Stimulated activated naive CD8-positive, alpha-beta T cell treated with anti-CD3 and anti-CD28 coated beads, Interleukin-15, Interleukin-2, amounts not matched to agents 100 ng/mL and 50 ng/mL, for 24 hours (primary cell): Measurements from ENCODE around the gene PAXX.
"Not testable (repeated sequence)": the region's sequence is repeated elsewhere in the genome, so short reads cannot be mapped to it uniquely, and the experiment has no call there.

Source experiments
- H3K27ac Mint-ChIP-seq: one replicate; pipeline ENCODE4 v1.8.0; 2021; ENCODE audit warnings: mild to moderate bottlenecking, mixed read lengths
- H3K27me3 Mint-ChIP-seq: one replicate; pipeline ENCODE4 v1.8.0; 2021; ENCODE audit warnings: mixed read lengths
- H3K36me3 Mint-ChIP-seq: one replicate; pipeline ENCODE4 v1.8.0; 2021; ENCODE audit warnings: low read depth, mixed read lengths
- H3K4me1 Mint-ChIP-seq: one replicate; pipeline ENCODE4 v1.8.0; 2021; ENCODE audit warnings: low read depth, mixed read lengths
- H3K4me3 Mint-ChIP-seq: one replicate; pipeline ENCODE4 v1.8.0; 2021; ENCODE audit warnings: mild to moderate bottlenecking, mixed read lengths
- H3K9me3 Mint-ChIP-seq: one replicate; pipeline ENCODE4 v1.8.0; 2021; ENCODE audit warnings: mixed read lengths

Gene PAXX

DNA sequence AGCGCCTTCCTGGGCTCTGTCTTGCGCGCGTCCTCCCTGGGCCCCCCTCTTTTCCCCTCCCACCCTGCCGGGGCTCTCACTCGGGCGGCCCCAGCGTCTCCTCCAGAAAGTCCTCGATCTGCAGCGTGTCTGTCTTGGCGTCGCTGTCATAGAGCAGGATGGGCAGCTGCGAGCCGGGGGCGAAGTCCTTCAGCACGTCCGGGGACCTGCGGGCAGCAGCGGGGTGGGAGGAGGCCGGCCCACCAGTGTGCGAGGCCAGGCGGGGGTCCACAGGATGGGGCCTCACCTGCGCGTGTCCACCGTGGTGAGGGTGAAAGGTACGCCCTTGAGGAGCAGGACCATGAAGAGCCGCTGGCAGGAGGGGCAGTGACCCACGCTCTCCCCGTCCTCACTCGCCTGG, 3.1 kb downstream of the PAXX start:
- Mint-ChIP-seq H3K36me3 (no peaks in the 10 kb centered on the region), H3K27ac (no peak overlapping the region), H3K4me3 (no peak overlapping the region), H3K4me1 (peaks cover 51% of the 10 kb centered on the region), H3K27me3 (no peaks in the 10 kb centered on the region), H3K9me3 (no peaks in the 10 kb centered on the region)

DNA sequence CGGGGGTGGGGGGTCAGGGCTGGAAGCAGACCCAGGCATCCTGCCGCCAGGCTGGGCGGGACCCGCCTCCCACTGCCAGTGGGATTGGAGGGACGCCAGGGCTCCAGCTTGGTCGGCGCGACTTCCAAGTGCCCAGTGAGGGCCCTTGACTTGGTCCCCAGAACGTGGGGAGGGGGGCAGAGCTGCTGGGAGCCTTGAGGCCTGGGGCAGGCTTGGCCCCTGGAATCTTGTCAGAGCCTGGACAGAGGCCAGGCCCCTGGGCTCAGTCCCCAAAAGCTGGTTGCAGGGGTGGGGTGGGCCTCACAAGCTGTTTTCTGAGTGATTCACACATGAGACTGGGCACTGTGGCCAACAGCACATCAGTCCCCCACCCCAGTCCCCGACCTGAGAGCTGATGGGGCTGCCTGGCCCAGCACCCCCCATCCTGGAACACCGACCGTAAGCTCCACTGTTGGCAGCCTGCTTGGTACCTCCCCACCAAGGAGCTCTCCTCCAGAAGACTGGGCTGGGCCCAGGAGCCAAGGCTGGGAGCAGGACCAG, 3.6 kb downstream of the PAXX start:
- Mint-ChIP-seq H3K36me3 (no peaks in the 10 kb centered on the region), H3K9me3 (no peaks in the 10 kb centered on the region), H3K27me3 (no peaks in the 10 kb centered on the region), H3K4me3 (peak overlapping the region; percentile 10), H3K27ac (no peak overlapping the region), H3K4me1 (peaks cover 55% of the 10 kb centered on the region)

DNA sequence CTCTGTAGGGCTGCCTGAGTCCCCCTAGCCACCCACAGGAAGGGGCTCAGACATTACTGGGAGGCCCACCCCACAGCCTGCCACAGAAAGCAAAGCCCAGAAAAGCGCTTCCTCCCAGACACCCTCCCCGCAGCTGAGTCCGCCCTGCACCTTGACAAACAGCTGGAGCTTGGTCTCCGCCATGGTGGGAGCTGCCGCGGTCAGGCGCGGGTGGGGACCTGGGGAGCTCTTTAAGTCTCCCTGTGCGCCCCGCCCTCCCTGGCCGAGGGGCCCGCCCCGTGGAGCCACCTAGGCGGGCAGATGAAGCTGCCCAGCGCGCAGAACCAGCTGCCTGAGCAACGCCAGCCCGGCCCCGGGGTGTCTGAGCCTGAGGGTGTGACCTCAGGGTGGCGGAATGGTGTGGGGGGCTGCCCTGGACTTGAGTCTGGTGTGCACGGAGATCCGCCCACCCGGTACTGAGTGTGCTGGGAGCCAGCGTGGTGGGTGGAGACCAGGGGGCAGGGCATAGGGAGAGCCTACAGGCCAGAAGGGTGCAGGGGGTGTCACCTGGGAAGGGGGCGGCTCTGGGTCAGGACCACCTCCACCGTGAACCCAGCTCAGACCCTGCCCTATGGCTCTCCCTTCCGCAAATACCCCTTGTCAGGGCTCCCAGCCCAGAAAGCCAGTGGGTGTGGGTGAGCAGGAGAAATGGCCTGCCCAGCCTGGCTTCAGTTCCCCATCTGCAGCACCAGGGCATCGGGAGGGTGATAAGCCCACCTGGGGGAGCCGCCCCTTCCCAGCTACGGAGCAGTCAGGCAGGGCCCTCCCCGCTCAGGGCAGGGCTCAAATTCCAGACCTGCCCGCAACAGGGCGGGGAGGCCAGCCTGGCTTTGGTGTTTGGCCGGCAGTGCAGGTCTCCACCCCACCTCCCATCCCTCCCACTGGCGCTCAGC, 4.4 kb downstream of the PAXX start, which contains the start of gene CLIC3:
Gene CLIC3, minus strand, starts transcription at position 208 of the 932 bp plus-strand sequence. Its CDS starts 25 bp downstream, at position 183.
- no peaks in the 10 kb centered on the region for H3K9me3 Mint-ChIP-seq
- no peaks in the 10 kb centered on the region for H3K36me3 Mint-ChIP-seq

DNA sequence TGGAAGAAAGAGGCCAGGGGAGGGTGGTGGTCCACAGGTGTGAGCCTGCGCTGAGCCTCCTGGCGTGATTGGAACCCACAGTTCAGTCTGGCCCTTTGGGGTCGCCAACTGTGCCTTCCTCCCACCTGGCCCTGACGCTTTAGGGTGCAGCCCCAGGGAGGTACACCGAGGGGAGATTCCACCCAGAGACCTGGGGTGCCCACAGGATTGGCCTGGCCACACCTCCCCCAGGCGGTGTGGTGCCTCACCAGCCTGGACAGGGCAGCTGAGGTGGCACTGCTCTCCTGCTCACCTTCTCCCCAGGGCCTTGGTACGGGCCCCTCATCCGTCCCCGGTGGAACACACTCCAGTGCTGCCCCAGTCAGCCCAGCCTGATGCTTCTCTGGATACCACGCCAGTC, 5.1 kb downstream of the PAXX start:
- Mint-ChIP-seq H3K27ac (no peak overlapping the region), H3K4me3 (peak overlapping the region; percentile 43), H3K9me3 (no peaks in the 10 kb centered on the region), H3K36me3 (no peaks in the 10 kb centered on the region), H3K27me3 (no peaks in the 10 kb centered on the region), H3K4me1 (peaks cover 49% of the 10 kb centered on the region)

More for the DNA sequence above, 4.4 kb downstream of the PAXX start, which contains the start of gene CLIC3:
- H3K27ac Mint-ChIP-seq: no peak within 1 kb of the TSS
- H3K4me3 Mint-ChIP-seq: peak within 1 kb of the TSS; percentile 10
- no peaks in the 10 kb centered on the region for H3K27me3 Mint-ChIP-seq
- peaks cover 51% of the 10 kb centered on the region for H3K4me1 Mint-ChIP-seq

DNA sequence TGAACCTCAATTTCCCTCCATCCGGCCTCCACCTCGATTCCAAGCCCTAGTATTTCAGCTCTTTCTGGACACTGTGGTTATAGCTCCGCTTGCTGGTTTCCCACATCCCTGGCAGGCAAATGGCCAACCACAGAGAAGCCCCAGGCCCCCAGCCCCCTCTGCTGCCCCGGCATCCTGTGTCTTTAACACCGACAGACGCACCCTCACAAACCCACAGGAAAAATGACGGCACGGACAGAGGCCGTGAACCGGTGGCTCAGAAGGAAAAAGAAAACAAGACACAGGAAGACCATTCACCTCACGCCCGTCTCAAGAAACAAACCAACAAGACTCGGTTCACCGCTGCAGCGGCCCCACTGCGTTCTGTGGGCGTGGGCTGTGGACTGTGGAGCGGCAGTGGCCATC, 5.6 kb downstream of the PAXX start:
- Mint-ChIP-seq H3K27me3 (no peaks in the 10 kb centered on the region), H3K36me3 (no peaks in the 10 kb centered on the region), H3K4me1 (peaks cover 49% of the 10 kb centered on the region), H3K4me3 (peak overlapping the region; percentile 43), H3K27ac (peak overlapping the region; percentile 68), H3K9me3 (no peaks in the 10 kb centered on the region)

DNA sequence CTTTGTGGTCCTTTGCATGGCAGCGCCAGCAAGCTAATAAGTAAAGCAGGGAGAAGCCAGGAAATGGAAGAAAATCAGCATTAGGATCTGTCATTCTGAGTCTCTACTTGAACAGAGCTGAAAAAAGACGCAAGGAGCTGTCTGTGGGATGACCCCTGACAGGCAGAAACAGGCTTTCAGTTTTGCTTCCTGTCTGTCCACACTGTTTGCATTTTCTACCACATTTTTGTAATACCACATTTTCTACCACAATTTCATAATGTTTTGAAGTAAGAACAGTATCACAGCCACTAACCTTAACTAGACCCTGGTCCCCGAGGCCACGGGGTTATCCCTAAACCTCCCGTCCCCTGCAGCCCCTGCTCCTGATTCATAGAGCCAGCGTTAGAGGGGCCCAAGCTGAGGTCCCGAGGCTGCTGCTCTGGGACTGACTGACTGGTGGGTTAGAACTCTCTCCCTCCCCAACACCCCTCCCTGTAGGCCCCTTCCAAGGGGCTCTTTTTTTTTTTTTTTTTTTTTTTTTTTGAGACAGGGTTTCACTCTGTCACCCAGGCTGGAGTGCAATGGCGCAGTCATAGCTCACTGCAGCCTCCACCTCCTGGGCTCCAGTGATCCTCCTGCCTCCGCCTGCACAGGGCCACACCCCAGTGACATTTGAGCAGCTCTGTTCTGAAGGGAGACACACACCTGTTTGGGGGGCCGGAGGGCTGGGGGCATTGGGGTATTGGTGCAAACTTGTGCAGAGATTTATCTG, 8.1 kb downstream of the PAXX start:
- H3K9me3 Mint-ChIP-seq: no peaks in the 10 kb centered on the region
- H3K4me1 Mint-ChIP-seq: peaks cover 39% of the 10 kb centered on the region
- H3K27ac Mint-ChIP-seq: peak overlapping the region; percentile 83
- H3K36me3 Mint-ChIP-seq: no peaks in the 10 kb centered on the region
- H3K27me3 Mint-ChIP-seq: no peaks in the 10 kb centered on the region
- H3K4me3 Mint-ChIP-seq: peak overlapping the region; percentile 61

DNA sequence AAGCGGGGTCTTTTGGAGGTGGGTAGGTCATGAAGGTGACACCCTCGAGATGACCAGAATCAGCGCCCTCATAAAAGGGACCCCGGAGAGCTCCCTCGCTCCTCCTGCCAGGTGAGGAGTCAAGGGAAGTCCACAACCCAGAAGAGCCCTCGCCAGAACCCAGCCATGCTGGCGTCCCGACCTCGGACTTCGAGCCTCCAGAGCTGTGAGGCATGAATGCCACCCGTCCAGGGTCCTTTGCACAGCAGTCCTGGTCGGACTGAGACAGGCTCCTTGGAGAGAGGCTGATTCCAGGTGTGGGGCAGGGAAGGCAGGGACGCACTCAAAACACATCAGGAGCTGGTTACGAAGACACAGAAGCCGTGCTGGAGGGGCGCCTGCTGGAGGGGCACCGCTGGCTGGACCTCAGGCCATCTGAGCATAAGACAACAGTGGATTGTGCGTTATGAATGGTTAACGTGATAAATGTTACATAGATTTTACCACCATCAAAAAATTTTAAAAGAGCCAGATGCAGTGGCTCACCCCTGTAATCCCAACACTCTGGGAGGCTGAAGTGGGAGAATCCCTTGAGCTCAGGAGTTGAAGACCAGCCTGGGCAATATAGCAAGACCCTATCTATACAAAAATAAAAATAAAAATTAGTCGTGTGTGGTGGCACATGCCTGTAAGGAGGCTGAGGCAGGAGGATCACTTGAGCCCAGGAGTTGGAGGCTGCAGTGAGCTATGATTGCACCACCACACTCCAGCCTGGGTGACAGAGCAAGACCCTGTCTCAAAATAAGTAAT, 9.8 kb downstream of the PAXX start:
- no peaks in the 10 kb centered on the region for H3K27me3 Mint-ChIP-seq
- no peak overlapping the region for H3K4me3 Mint-ChIP-seq
- H3K4me1 Mint-ChIP-seq: peaks cover 42% of the 10 kb centered on the region
- H3K27ac Mint-ChIP-seq: no peak overlapping the region
- H3K9me3 Mint-ChIP-seq: no peaks in the 10 kb centered on the region
- no peaks in the 10 kb centered on the region for H3K36me3 Mint-ChIP-seq

DNA sequence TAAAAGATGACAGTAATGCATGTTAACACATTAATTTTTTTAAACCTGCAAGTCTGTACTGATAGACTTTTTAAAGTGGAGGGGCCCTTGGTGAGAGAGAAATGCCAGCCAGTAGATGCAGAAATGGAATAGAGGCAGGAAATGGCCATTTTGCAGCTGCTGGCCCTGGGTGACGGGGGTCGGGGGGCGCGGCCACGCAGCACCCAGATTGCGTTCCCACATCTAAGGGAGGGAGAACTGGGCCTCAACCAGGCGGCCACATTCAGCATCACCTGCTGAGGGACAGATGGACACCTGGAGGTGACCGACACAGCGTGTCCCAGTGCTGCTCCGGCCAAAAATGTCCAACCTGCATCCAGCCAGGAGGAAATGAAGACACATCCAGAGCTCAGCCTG, 10.4 kb downstream of the PAXX start:
- H3K27ac Mint-ChIP-seq: no peak overlapping the region
- H3K4me1 Mint-ChIP-seq: peaks cover 37% of the 10 kb centered on the region
- H3K9me3 Mint-ChIP-seq: no peaks in the 10 kb centered on the region
- H3K4me3 Mint-ChIP-seq: no peak overlapping the region
- no peaks in the 10 kb centered on the region for H3K36me3 Mint-ChIP-seq
- H3K27me3 Mint-ChIP-seq: no peaks in the 10 kb centered on the region

DNA sequence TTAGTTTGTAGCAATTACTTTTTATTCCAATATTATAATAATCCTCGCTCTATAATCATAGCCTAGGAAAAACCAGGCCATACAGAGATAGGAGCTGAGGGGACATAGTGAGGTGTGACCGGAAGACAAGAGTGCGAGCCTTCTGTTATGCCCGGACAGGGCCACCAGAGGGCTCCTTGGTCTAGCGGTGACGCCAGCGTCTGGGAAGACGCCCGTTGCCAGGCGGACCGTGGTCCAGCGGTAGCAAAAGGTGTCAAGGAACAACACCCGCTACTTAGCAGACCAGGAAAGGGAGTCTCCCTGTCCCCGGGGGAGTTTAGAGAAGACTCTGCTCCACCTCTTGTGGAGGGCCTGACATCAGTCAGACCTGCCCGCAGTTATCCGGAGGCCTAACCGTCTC, 12.1 kb downstream of the PAXX start:
- not testable (repeated sequence) for H3K4me3 Mint-ChIP-seq, H3K9me3 Mint-ChIP-seq, H3K27ac Mint-ChIP-seq, H3K27me3 Mint-ChIP-seq, H3K36me3 Mint-ChIP-seq
- peaks cover 24% of the 10 kb centered on the region for H3K4me1 Mint-ChIP-seq

DNA sequence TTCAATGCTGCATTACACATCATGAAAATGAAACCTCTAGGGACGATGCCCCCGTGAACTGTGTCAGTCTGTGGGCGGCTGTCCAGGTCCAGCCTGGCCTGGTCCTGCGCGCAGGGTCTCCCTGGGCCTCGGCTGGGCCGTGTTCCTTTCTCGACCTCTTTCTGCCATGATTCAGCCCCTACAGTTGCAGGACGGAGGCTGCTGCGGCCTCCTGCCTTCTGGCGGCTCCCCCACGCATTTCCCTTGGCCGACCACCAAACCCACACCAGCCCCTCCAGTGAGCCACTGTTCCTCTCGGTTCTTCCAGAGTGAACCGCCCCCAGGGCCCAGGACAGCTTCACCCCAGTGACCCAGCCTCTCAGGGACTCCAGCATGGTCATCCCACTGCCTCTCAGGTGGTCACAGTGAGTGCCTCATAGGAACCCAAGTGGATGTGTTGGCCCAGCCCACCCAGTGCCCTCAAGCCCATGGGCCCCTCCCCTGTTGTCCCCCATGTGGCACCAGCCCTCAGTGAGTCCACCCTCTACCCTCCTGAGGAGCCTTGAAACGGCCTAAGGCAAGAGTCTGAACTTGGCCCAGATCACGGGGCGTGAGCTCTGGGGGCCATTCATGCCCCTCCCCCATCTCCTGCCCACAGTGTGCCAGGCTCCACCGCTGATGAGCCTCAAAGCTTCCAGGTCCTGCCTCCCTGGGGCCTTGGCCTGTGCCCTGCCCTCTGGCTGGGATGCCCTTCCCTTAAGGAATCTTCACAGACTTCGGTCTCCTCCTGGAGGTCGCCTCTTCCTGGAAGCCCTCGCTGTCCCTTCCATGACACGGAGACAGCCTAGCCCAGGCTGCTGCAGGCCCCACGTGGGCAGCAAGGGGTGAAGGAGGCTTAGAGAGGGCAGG, 14.1 kb downstream of the PAXX start:
- peak overlapping the region; percentile 36 for H3K27ac Mint-ChIP-seq
- peaks cover 11% of the 10 kb centered on the region for H3K4me1 Mint-ChIP-seq
- H3K36me3 Mint-ChIP-seq: no peaks in the 10 kb centered on the region
- H3K4me3 Mint-ChIP-seq: no peak overlapping the region
- H3K27me3 Mint-ChIP-seq: no peaks in the 10 kb centered on the region
- no peaks in the 10 kb centered on the region for H3K9me3 Mint-ChIP-seq

DNA sequence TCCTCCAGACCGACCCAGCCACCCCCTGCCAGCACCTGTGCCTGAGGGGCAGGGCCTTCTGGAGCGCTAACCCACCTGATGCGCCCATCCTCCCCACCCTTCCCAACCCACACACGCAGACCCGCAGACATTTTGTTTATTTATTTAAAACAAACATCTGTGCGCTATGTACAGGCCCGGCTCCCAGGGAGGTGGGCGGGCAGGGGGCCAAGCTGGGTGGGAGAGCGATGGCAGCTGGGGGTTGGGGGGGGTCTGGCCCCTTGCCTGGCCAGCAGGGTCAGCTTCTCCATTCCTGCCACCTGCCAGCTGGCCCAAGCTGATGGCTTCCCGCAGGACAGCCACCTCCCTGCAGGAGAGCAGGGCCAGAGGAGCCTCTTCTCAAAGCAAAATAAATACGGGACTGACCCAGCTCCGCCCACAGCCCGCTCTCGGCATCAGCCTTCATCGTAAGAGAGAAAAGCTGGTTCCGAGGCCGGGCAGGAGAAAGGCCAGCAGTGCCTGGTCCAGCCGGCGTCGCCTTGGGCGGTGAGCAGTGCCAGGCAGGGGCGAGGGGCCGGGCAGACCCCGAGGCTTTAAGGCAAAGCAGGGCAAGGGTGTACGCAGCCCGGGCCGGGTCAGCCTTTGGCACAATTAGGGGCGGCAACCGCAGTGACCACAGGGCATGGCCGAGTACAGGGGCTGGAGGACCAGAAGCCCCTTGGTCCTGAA, 15.0 kb downstream of the PAXX start:
- no peaks in the 10 kb centered on the region for H3K27me3 Mint-ChIP-seq
- no peak overlapping the region for H3K27ac Mint-ChIP-seq
- peaks cover 11% of the 10 kb centered on the region for H3K4me1 Mint-ChIP-seq
- no peaks in the 10 kb centered on the region for H3K36me3 Mint-ChIP-seq
- H3K9me3 Mint-ChIP-seq: no peaks in the 10 kb centered on the region
- no peak overlapping the region for H3K4me3 Mint-ChIP-seq

DNA sequence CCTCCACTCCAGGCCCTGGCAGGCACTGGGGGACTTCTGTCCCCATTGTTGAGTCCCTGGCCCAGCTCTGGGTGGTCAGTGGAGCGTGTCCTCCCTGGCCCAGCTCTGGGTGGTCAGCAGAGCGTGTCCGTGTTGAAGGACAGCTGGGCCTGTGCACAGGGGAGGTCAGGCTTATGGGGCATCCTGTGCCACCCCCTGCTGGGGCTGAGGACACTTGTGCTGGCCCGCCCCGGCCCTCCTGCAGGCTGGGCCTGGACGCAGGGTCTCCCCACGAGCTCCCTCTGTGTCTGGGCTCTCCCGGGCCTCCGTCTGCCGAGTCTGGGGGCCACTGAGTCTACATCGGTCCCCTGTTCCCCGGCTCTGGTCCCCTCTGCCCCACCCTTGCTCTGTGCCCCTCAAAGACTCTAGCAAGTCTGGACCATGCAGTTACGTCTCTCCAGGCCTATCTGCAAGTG, 15.6 kb downstream of the PAXX start:
- Mint-ChIP-seq H3K4me3 (no peak overlapping the region), H3K27me3 (no peaks in the 10 kb centered on the region), H3K27ac (no peak overlapping the region), H3K36me3 (no peaks in the 10 kb centered on the region), H3K9me3 (no peaks in the 10 kb centered on the region), H3K4me1 (peaks cover 11% of the 10 kb centered on the region)

DNA sequence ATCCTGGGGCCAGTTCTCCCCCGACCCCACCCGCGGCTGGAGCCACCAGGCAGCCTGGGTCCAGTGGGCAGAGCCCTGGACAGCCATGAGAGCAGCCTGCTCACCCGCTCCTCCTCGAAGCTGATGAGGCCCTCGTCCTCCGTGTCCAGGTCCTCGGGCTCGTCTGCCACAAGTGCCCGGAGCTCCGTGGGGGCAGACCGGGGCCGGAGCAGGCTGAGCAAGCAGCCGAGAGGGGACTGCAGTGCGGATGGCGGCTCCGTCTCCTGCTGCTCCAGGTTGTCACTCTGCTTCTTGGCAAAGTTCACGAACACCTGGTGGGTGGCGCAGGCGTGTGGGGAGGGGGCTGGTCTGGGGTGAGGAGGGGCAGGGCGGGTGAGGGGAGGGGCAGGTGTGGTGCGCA, 16.1 kb downstream of the PAXX start:
- H3K4me3 Mint-ChIP-seq: no peak overlapping the region
- H3K9me3 Mint-ChIP-seq: no peaks in the 10 kb centered on the region
- H3K27me3 Mint-ChIP-seq: no peaks in the 10 kb centered on the region
- no peaks in the 10 kb centered on the region for H3K36me3 Mint-ChIP-seq
- peaks cover 11% of the 10 kb centered on the region for H3K4me1 Mint-ChIP-seq
- H3K27ac Mint-ChIP-seq: no peak overlapping the region
